Neural progenitor cell (in vitro differentiated cells): ENCODE data around the gene SSH3. TPM values are rescaled to one million over a fixed set of nuclear protein-coding genes. Genes with fewer than 3 reads are reported as not detected.

ENCODE experiments used
- DNase-seq: peaks from one replicate; pipeline ENCODE4 v3.0.0-alpha.2; 2016; ENCODE audit warnings: low spot score
- H2AFZ ChIP-seq: fragments of 200-600 bp; sonication (generic); replicated peaks from 2 replicates; pipeline ENCODE4 v1.6.1; 2016; ENCODE audit warnings: antibody characterized with exemption
- H3F3A ChIP-seq: fragments of 200-600 bp; sonication (generic); 2 replicates; pipeline ENCODE4 v1.6.1; 2016; ENCODE audit warnings: antibody characterized with exemption, low read depth
- H3K27ac ChIP-seq: fragments of 200-600 bp; sonication (generic); 2 replicates; pipeline ENCODE4 v1.5.1; 2016; ENCODE audit warnings: mild to moderate bottlenecking
- H3K27me3 ChIP-seq: fragments of 200-600 bp; sonication (generic); 2 replicates; pipeline ENCODE4 v1.6.1; 2016; ENCODE audit warnings: mild to moderate bottlenecking, moderate library complexity
- H3K36me3 ChIP-seq: fragments of 200-600 bp; sonication (generic); 2 replicates; pipeline ENCODE4 v1.5.1; 2016
- H3K4me1 ChIP-seq: fragments of 200-600 bp; sonication (generic); 2 replicates; pipeline ENCODE4 v1.6.1; 2016; ENCODE audit warnings: mixed run types
- H3K4me2 ChIP-seq: fragments of 200-600 bp; sonication (generic); 2 replicates; pipeline ENCODE4 v1.6.1; 2016
- H3K4me3 ChIP-seq: fragments of 200-600 bp; sonication (generic); 2 replicates; pipeline ENCODE4 v1.5.1; 2016
- H3K79me2 ChIP-seq: fragments of 200-600 bp; sonication (generic); 2 replicates; pipeline ENCODE4 v1.6.1; 2016; ENCODE audit warnings: low read depth
- H3K9ac ChIP-seq: fragments of 200-600 bp; sonication (generic); 2 replicates; pipeline ENCODE4 v1.6.1; 2016
- H3K9me3 ChIP-seq: fragments of 200-600 bp; sonication (generic); 2 replicates; pipeline ENCODE4 v1.5.1; 2016; ENCODE audit warnings: low read depth
- H4K20me1 ChIP-seq: fragments of 200-600 bp; sonication (generic); 2 replicates; pipeline ENCODE4 v1.6.1; 2016; ENCODE audit warnings: low read depth
- H3K27ac Mint-ChIP-seq: 3 replicates; pipeline ENCODE4 v1.8.0; 2021; ENCODE audit warnings: mixed read lengths
- H3K27me3 Mint-ChIP-seq: 2 replicates; pipeline ENCODE4 v1.8.0; 2022; ENCODE audit warnings: low read depth, mild to moderate bottlenecking, inconsistent platforms, moderate library complexity, mixed read lengths; ENCODE audit not compliant: insufficient read depth
- H3K36me3 Mint-ChIP-seq: 3 replicates; pipeline ENCODE4 v1.8.0; 2021; ENCODE audit warnings: mixed read lengths
- H3K4me1 Mint-ChIP-seq: 3 replicates; pipeline ENCODE4 v1.8.0; 2021; ENCODE audit warnings: mixed read lengths
- H3K4me3 Mint-ChIP-seq: 3 replicates; pipeline ENCODE4 v1.8.0; 2021; ENCODE audit warnings: mild to moderate bottlenecking, moderate library complexity, mixed read lengths
- H3K9me3 Mint-ChIP-seq: 3 replicates; pipeline ENCODE4 v1.8.0; 2020; ENCODE audit warnings: mixed read lengths
- EZH2 ChIP-seq: fragments of 200-600 bp; sonication (generic); IDR thresholded peaks from 2 replicates; pipeline ENCODE4 v1.6.1; 2017; ENCODE audit warnings: antibody characterized with exemption, mild to moderate bottlenecking, moderate library complexity
- EZH2phosphoT487 ChIP-seq: fragments of 200-600 bp; sonication (generic); IDR thresholded peaks from 2 replicates; pipeline ENCODE4 v1.6.1; 2017; ENCODE audit warnings: antibody characterized with exemption
- total RNA-seq: library from RNA; depleted of rRNA; stranded (reverse); fragments of >200 nt; gene quantifications from 2 replicates; pipeline ENCODE4 v1.2.3, GENCODE V29; 2015; ENCODE audit warnings: low replicate concordance
- TF ChIP-seq, protein P1 (sequence below): fragments of 200-600 bp; sonication (generic); IDR thresholded peaks from 2 replicates; pipeline ENCODE4 v1.5.1; 2017; ENCODE audit warnings: antibody characterized with exemption, mild to moderate bottlenecking

Gene SSH3
- total RNA-seq, 1 donor from 2014 or later = 1.4 TPM

- no peak overlapping the region for H3K27ac Mint-ChIP-seq
- H3K9me3 ChIP-seq = no peaks in the 10 kb centered on the region
- H3F3A ChIP-seq = peaks cover 8% of the 10 kb centered on the region
- H3K9ac ChIP-seq = no peak overlapping the region
- peaks cover 29% of the 10 kb centered on the region for H3K27me3 ChIP-seq
- DNase-seq = no peak
- no peak overlapping the region for H3K27ac ChIP-seq
- no peak overlapping the region for H3K4me3 Mint-ChIP-seq
- H3K27me3 Mint-ChIP-seq = peaks cover 3% of the 10 kb centered on the region
- H3K4me3 ChIP-seq = no peak overlapping the region
- H3K4me1 ChIP-seq = peaks cover 3% of the 10 kb centered on the region
- H3K9me3 Mint-ChIP-seq = no peaks in the 10 kb centered on the region
- H3K36me3 Mint-ChIP-seq = peaks cover 8% of the 10 kb centered on the region
- no peaks in the 10 kb centered on the region for H3K36me3 ChIP-seq
- H2AFZ ChIP-seq = no peak overlapping the region
- TF ChIP-seq, protein P1, sequence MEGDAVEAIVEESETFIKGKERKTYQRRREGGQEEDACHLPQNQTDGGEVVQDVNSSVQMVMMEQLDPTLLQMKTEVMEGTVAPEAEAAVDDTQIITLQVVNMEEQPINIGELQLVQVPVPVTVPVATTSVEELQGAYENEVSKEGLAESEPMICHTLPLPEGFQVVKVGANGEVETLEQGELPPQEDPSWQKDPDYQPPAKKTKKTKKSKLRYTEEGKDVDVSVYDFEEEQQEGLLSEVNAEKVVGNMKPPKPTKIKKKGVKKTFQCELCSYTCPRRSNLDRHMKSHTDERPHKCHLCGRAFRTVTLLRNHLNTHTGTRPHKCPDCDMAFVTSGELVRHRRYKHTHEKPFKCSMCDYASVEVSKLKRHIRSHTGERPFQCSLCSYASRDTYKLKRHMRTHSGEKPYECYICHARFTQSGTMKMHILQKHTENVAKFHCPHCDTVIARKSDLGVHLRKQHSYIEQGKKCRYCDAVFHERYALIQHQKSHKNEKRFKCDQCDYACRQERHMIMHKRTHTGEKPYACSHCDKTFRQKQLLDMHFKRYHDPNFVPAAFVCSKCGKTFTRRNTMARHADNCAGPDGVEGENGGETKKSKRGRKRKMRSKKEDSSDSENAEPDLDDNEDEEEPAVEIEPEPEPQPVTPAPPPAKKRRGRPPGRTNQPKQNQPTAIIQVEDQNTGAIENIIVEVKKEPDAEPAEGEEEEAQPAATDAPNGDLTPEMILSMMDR = no peak
- TF ChIP-seq EZH2phosphoT487 (no peak), EZH2 (no peak)
- no peaks in the 10 kb centered on the region for H3K79me2 ChIP-seq
- peaks cover 8% of the 10 kb centered on the region for H4K20me1 ChIP-seq
- no peak overlapping the region for H3K4me2 ChIP-seq
- H3K4me1 Mint-ChIP-seq = peaks cover 16% of the 10 kb centered on the region
These were observed 18.1 kb downstream of the SSH3 start for GRCh38 chr11:67321313-67321871.

DNA sequence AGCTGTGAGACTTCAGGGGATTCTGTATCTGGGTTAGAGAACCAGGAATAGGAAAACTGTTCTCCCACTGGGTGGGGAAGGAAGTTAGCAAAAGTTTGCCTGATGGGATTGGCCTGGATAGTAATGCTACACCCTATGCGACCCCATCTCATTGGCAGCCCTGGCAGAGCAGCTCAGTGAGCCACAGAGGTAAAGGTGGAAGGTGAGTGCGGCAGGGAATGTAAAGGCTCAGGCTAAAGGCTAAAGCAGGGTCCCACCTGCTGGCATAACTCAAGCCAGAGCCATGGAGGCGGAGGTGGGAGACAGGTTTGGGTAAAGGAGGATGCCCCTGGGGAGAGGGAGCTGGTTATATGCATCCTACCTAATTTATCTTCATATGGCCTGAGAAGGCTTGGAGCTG lies 18.7 kb downstream of the SSH3 start:
- peaks cover 10% of the 10 kb centered on the region for H3K36me3 Mint-ChIP-seq
- no peak for DNase-seq
- Histone ChIP-seq H3K79me2 (no peaks in the 10 kb centered on the region), H3K27ac (no peak overlapping the region), H3K4me3 (no peak overlapping the region), H4K20me1 (peaks cover 8% of the 10 kb centered on the region), H2AFZ (no peak overlapping the region), H3F3A (peaks cover 5% of the 10 kb centered on the region), H3K36me3 (no peaks in the 10 kb centered on the region), H3K9ac (no peak overlapping the region), H3K4me1 (peaks cover 3% of the 10 kb centered on the region), H3K4me2 (no peak overlapping the region), H3K9me3 (no peaks in the 10 kb centered on the region), H3K27me3 (peaks cover 29% of the 10 kb centered on the region)
- no peak overlapping the region for H3K27ac Mint-ChIP-seq
- no peak for TF ChIP-seq EZH2phosphoT487
- TF ChIP-seq, protein P1 = no peak
- TF ChIP-seq EZH2 = no peak
- H3K4me3 Mint-ChIP-seq = no peak overlapping the region
- peaks cover 16% of the 10 kb centered on the region for H3K4me1 Mint-ChIP-seq
- H3K27me3 Mint-ChIP-seq = peaks cover 2% of the 10 kb centered on the region
- no peaks in the 10 kb centered on the region for H3K9me3 Mint-ChIP-seq

DNA sequence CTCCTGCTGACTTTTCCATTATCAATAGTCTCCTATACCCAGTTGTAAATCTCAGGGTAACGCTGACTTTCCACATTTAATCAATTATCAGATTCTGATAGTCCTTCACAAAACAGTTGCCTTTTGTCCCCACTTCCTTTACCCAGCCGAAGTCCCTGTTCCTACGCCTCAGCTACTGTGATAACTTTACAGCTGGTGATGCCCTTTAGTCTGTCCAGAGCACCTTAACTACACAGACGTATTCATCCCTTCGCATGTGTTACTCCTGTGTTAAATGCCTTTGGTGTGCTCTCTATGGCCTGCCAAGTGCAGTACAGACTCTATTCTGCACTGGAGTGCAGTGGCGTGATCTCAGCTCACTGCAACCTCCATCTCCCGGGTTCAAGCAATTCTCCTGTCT lies 20.2 kb downstream of the SSH3 start:
- no peak overlapping the region for H3K4me3 ChIP-seq
- Mint-ChIP-seq H3K4me3 (no peak overlapping the region), H3K4me1 (peaks cover 10% of the 10 kb centered on the region), H3K36me3 (peaks cover 10% of the 10 kb centered on the region), H3K9me3 (no peaks in the 10 kb centered on the region), H3K27me3 (peaks cover 2% of the 10 kb centered on the region), H3K27ac (no peak overlapping the region)
- peaks cover under 1% of the 10 kb centered on the region for H3K4me1 ChIP-seq
- peaks cover 6% of the 10 kb centered on the region for H4K20me1 ChIP-seq
- no peaks in the 10 kb centered on the region for H3F3A ChIP-seq
- H3K27ac ChIP-seq = no peak overlapping the region
- H2AFZ ChIP-seq = no peak overlapping the region
- DNase-seq = no peak
- H3K9ac ChIP-seq = no peak overlapping the region
- H3K9me3 ChIP-seq = no peaks in the 10 kb centered on the region
- peaks cover 20% of the 10 kb centered on the region for H3K27me3 ChIP-seq
- TF ChIP-seq, protein P1 = no peak
- TF ChIP-seq EZH2phosphoT487 (no peak), EZH2 (no peak)
- H3K36me3 ChIP-seq = no peaks in the 10 kb centered on the region
- no peaks in the 10 kb centered on the region for H3K79me2 ChIP-seq
- H3K4me2 ChIP-seq = no peak overlapping the region
